Subcutaneous abdominal adipose tissue (tissue), 5 donors: Measurements from ENCODE around the gene SUCO.

Experiments used
- H3K27ac ChIP-seq: one replicate; pipeline ENCODE4 v1.7.0; 2013; ENCODE audit warnings: low read depth, mild to moderate bottlenecking, inconsistent platforms, low read length, moderate library complexity
- H3K27me3 ChIP-seq, 5 donors: one replicate each; pipeline ENCODE4 v1.7.0; 2013; ENCODE audit warnings: low read length in 5 of 5, inconsistent platforms in 1 of 5; ENCODE audit not compliant: control insufficient read depth in 5 of 5, insufficient read depth in 4 of 5
- H3K36me3 ChIP-seq, 5 donors: one replicate each; pipeline ENCODE4 v1.7.0; 2013; ENCODE audit warnings: low read length in 5 of 5; ENCODE audit not compliant: control insufficient read depth in 5 of 5, insufficient read depth in 5 of 5
- H3K4me1 ChIP-seq, 5 donors: one replicate each; pipeline ENCODE4 v1.7.0; 2013; ENCODE audit warnings: low read length in 5 of 5, mild to moderate bottlenecking in 3 of 5, moderate library complexity in 1 of 5; ENCODE audit not compliant: control insufficient read depth in 5 of 5, insufficient read depth in 5 of 5
- H3K4me3 ChIP-seq, 5 donors: one replicate each; pipeline ENCODE4 v1.7.0; 2013; ENCODE audit warnings: low read length in 5 of 5, low read depth in 1 of 5
- H3K9ac ChIP-seq, 5 donors: one replicate each; pipeline ENCODE4 v1.7.0; 2013; ENCODE audit warnings: low read length in 5 of 5, mild to moderate bottlenecking in 4 of 5, moderate library complexity in 3 of 5
- H3K9me3 ChIP-seq, 5 donors: one replicate each; pipeline ENCODE4 v1.7.0; 2013; ENCODE audit warnings: low read length in 5 of 5; ENCODE audit not compliant: control insufficient read depth in 5 of 5
- donor health status: healthy.
- donor health status: healthy.
- donor health status: healthy.
- donor health status: healthy.
- donor health status: healthy.

SUCO gene

DNA sequence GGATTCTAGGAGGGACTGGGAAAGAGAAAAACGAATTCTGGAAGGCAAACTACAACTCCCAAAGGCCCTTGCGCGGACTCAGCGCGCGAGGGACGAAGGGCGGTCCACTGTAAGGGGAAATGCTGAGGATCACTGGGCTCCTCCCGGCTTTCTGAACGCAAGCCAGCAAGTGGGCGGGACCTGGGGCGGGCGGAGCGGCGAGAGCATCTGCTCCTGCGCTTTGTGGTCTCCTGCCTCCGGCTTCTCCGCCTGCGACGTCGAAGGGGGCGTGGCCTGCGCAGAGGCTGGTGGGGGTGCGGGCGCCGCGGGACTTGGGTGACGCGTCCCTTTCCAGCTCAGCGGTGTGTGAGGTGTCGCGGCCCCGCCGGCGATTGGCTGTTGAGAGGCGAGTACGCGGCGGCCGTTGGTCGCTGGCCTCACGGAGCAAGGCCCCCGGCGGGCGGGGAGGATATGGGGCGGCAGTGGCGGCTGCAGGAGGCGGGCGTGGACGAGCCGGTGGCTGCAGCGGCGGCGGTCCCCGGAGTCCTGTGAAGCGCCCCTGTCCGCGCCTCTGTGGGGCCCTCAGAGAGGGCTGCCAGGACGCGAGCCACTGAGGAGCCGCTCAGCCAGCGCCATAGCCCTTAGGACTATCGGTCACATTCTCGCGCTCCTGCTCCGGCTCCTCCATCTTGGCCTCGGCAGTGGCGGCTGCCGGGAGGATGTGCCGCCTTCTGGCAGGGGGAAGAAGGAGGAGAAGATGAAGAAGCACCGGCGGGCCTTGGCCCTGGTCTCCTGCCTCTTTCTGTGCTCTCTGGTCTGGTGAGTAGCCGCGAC lies at the start of gene SUCO:
TSS of gene SUCO (plus strand) at position 451 of the 813 bp plus-strand sequence. CDS start at position 737, 286 bp downstream.
- peak within 1 kb of the TSS; percentile 84 to 91 (median 90) for H3K9ac ChIP-seq
- peak within 1 kb of the TSS; percentile 98 for H3K27ac ChIP-seq
- no peaks in the 10 kb centered on the region for H3K27me3 ChIP-seq
- peak within 1 kb of the TSS; percentile 90 to 97 (median 95) for H3K4me3 ChIP-seq
- H3K9me3 ChIP-seq: no peaks in the 10 kb centered on the region
- H3K36me3 ChIP-seq: no peaks in the 10 kb centered on the region
- H3K4me1 ChIP-seq: peaks cover 2 to 21% (median 20%) of the 10 kb centered on the region in 5 donors

DNA sequence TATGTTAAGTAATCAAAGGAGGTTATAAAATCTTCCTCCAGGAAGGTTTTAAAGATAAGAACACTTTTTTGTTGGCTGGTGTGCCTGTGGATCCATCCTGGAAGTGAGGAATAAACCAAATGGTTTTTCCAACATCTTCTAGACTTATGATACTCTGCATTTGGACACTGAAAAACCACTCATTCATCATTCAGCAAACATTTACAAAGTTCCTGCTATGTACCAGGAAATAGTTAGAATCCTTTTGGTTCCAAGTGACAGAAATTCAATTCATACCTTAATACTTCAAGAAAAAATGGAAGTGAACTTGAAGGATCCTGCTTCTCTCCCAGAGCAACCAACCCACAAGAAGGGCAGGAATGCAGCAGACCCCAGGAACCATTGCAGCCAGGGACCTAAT lies 49.5 kb upstream of the SUCO start:
- Histone ChIP-seq H3K4me3 (no peak overlapping the region), H3K9ac (no peak overlapping the region), H3K9me3 (no peaks in the 10 kb centered on the region), H3K27ac (no peak overlapping the region), H3K4me1 (no peaks in the 10 kb centered on the region), H3K36me3 (no peaks in the 10 kb centered on the region), H3K27me3 (peaks cover 0 to 2% (median 0%) of the 10 kb centered on the region in 5 donors)

- no peak overlapping the region for H3K9ac ChIP-seq
- no peak overlapping the region for H3K27ac ChIP-seq
- H3K36me3 ChIP-seq: no peaks in the 10 kb centered on the region
- no peak overlapping the region for H3K4me3 ChIP-seq
- H3K27me3 ChIP-seq: peaks cover 0 to 2% (median 0%) of the 10 kb centered on the region in 5 donors
- H3K9me3 ChIP-seq: no peaks in the 10 kb centered on the region
- H3K4me1 ChIP-seq: no peaks in the 10 kb centered on the region
These were observed 48.7 kb upstream of the SUCO start for GRCh38 chr1:172484252-172484651.

- Histone ChIP-seq H3K27ac (no peak overlapping the region), H3K9me3 (no peaks in the 10 kb centered on the region), H3K4me1 (no peaks in the 10 kb centered on the region), H3K4me3 (no peak overlapping the region), H3K9ac (no peak overlapping the region), H3K27me3 (peaks cover 0 to 2% (median 0%) of the 10 kb centered on the region in 5 donors), H3K36me3 (no peaks in the 10 kb centered on the region)
These were observed 47.3 kb upstream of the SUCO start for GRCh38 chr1:172485626-172486025.

DNA sequence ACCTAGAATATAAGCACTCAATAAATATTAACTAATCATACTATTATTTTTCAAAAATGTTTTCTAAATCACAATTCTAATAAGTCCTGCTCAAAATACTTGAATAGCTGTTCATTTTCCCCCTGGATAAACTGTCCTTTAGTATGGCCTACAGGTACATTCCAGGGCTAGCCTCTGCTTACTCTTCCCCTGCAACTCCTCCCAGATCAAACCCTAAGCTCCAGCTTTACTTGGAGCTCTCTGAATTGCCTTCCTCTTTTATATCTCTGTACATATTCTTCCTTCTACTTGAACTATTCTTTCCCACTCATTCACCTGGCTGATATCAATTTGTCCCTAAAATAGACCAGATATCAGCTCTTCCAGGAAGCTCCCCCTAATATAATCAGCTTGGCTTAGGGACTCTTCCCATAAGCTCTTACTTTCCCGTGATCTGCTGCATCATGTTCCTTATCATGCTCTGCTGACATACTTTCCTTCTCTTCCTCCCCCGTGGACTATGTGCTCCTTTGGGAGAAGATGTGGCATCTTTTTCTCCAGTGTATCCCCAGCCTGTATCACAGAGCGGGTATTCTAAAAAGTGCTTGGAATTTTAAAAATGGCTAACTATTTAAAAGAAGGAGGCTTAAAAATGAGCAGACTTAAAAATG lies 46.0 kb upstream of the SUCO start:
- Histone ChIP-seq H3K9me3 (no peaks in the 10 kb centered on the region), H3K4me1 (no peaks in the 10 kb centered on the region), H3K27me3 (peaks cover 0 to 4% (median 0%) of the 10 kb centered on the region in 5 donors), H3K36me3 (no peaks in the 10 kb centered on the region), H3K9ac (no peak overlapping the region), H3K27ac (no peak overlapping the region), H3K4me3 (no peak overlapping the region)

- Histone ChIP-seq H3K4me3 (no peak overlapping the region), H3K9ac (no peak overlapping the region), H3K4me1 (no peaks in the 10 kb centered on the region), H3K36me3 (no peaks in the 10 kb centered on the region), H3K27me3 (peaks cover 0 to 4% (median 0%) of the 10 kb centered on the region in 5 donors), H3K9me3 (no peaks in the 10 kb centered on the region), H3K27ac (no peak overlapping the region)
These were observed 45.4 kb upstream of the SUCO start for GRCh38 chr1:172487550-172487949.

GRCh38 chr1:172488393-172488792 lies 44.6 kb upstream of the SUCO start:
- no peak overlapping the region for H3K27ac ChIP-seq
- peaks cover 0 to 4% (median 0%) of the 10 kb centered on the region in 5 donors for H3K27me3 ChIP-seq
- no peaks in the 10 kb centered on the region for H3K36me3 ChIP-seq
- no peak overlapping the region for H3K9ac ChIP-seq
- H3K9me3 ChIP-seq: no peaks in the 10 kb centered on the region
- no peak overlapping the region for H3K4me3 ChIP-seq
- no peaks in the 10 kb centered on the region for H3K4me1 ChIP-seq

- no peak overlapping the region for H3K4me3 ChIP-seq
- H3K9me3 ChIP-seq: no peaks in the 10 kb centered on the region
These were observed 43.1 kb upstream of the SUCO start for GRCh38 chr1:172489847-172490246.

GRCh38 chr1:172492421-172492820 lies 40.5 kb upstream of the SUCO start:
- no peaks in the 10 kb centered on the region for H3K4me1 ChIP-seq
- H3K27ac ChIP-seq: no peak overlapping the region
- no peak overlapping the region for H3K4me3 ChIP-seq
- H3K9ac ChIP-seq: no peak overlapping the region
- peaks cover 0 to 2% (median 0%) of the 10 kb centered on the region in 5 donors for H3K27me3 ChIP-seq
- no peaks in the 10 kb centered on the region for H3K9me3 ChIP-seq
- H3K36me3 ChIP-seq: no peaks in the 10 kb centered on the region

More at GRCh38 chr1:172489847-172490246, 43.1 kb upstream of the SUCO start:
- Histone ChIP-seq H3K9ac (no peak overlapping the region), H3K36me3 (no peaks in the 10 kb centered on the region), H3K4me1 (no peaks in the 10 kb centered on the region), H3K27ac (no peak overlapping the region), H3K27me3 (peaks cover 0 to 4% (median 0%) of the 10 kb centered on the region in 5 donors)

DNA sequence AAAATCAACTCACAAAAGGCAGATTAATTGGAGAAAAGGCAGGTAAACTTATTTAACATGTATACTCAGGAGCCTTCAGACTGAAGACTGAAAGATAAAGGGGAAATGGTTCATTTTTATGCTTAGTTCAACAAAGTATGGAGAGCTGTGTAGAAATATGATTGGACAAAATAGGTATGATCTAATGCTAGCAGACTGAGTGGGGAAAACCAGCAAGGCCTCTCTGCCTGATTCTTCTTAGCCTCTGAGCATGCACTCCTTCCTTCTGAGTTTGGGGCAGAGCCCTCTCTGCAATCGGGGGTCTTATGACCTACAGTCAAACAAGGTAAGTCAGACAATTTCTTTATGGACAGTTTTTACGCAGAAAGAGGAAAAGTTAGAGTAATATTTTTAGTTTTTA lies 38.8 kb upstream of the SUCO start:
- Histone ChIP-seq H3K9me3 (no peaks in the 10 kb centered on the region), H3K9ac (no peak overlapping the region), H3K27me3 (peaks cover 0 to 2% (median 0%) of the 10 kb centered on the region in 5 donors), H3K4me1 (no peaks in the 10 kb centered on the region), H3K27ac (no peak overlapping the region), H3K36me3 (no peaks in the 10 kb centered on the region), H3K4me3 (no peak overlapping the region)
